NT2/D1 (cell line): Measurements from ENCODE around the gene FRMPD1.

ENCODE experiments used
- SUZ12 ChIP-seq: IDR thresholded peaks from 2 replicates; pipeline ENCODE4 v1.6.1; 2011; ENCODE audit not compliant: insufficient read length, insufficient read depth; ENCODE audit errors: extremely low read depth
- YY1 ChIP-seq: IDR thresholded peaks from 2 replicates; pipeline ENCODE4 v1.6.1; 2011; ENCODE audit not compliant: insufficient read length, insufficient read depth
- ZNF274 ChIP-seq: IDR thresholded peaks from 2 replicates; pipeline ENCODE4 v1.6.1; 2011; ENCODE audit warnings: mild to moderate bottlenecking, low read depth, low read length

DNA sequence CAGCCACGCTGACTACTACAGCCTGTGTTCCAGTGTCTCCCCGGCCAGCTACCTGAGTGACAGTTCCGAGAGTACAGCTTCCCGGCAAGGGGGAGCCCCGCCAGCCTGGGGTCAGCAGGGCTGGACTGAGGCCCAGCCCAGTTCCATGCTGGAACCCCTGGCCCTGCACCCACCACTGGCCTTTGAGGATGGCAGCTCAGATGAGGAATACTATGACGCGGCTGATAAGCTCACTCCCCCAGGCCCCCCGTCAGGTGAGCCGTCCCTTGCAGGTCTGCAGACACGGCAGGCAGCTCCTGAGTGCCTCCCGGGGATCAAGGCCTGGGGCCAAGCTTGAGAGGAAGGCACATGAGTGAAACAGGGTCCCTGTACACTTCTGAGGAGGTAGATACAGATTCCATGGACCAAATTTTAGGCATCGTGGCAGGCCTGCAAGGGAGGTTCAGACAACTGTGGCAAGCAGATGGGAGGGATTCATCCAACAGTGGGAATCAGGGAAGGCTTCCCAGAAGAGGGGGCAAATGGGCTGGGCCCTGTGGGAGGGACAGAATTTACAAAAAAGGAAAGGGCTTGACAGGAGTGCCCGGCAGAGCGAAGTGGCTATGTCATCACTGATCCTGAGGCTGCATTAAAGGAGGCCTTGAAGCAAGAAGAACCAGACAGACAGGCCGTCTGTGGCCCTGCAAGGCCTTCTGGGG, 90.0 kb downstream of the FRMPD1 start:
- TF ChIP-seq YY1 (no peak), ZNF274 (no peak), SUZ12 (no peak)
